MCF 10A (cell line): ENCODE data around the gene RPL7A. TPM values are rescaled to one million over a fixed set of nuclear protein-coding genes. Genes with fewer than 3 reads are reported as not detected.

Experiments
- BruUV-seq: library from RNA; stranded (reverse); fragments of 400-500 nt; replicated peaks from 2 replicates; lab custom pipeline; 2021; lab: Mats Ljungman, UMichigan
- CTCF ChIA-PET: fragments of 300-600 bp; sonication (Branson Sonifier 250); formaldehyde crosslinking; extraction: SDS; loops from one replicate; lab custom pipeline; 2021; ENCODE audit warnings: antibody characterized with exemption, inconsistent platforms; lab: Yijun Ruan, JAX
- POLR2A ChIA-PET: fragments of 300-600, 350-650 bp; sonication (Branson Sonifier 250); formaldehyde crosslinking; extraction: SDS; loops from one replicate; lab custom pipeline; 2020; ENCODE audit warnings: antibody characterized with exemption, inconsistent platforms; lab: Yijun Ruan, JAX
- DNase-seq: peaks from one replicate; pipeline ENCODE4 v3.0.0-alpha.2; 2018; ENCODE audit not compliant: unreplicated experiment
- H3K27ac Mint-ChIP-seq: one replicate; pipeline ENCODE4 v1.8.0; 2022; ENCODE audit warnings: mild to moderate bottlenecking, low read depth, mixed read lengths; ENCODE audit not compliant: unreplicated experiment
- H3K27me3 Mint-ChIP-seq: one replicate; pipeline ENCODE4 v1.8.0; 2022; ENCODE audit warnings: mixed read lengths; ENCODE audit not compliant: insufficient read depth, unreplicated experiment
- H3K36me3 Mint-ChIP-seq: one replicate; pipeline ENCODE4 v1.8.0; 2022; ENCODE audit warnings: mild to moderate bottlenecking, moderate library complexity, mixed read lengths; ENCODE audit not compliant: insufficient read depth, unreplicated experiment
- H3K4me1 Mint-ChIP-seq: one replicate; pipeline ENCODE4 v1.8.0; 2022; ENCODE audit warnings: mixed read lengths; ENCODE audit not compliant: insufficient read depth, unreplicated experiment
- H3K4me3 Mint-ChIP-seq: one replicate; pipeline ENCODE4 v1.8.0; 2022; ENCODE audit warnings: mild to moderate bottlenecking, moderate library complexity, mixed read lengths; ENCODE audit not compliant: unreplicated experiment
- H3K9me3 Mint-ChIP-seq: one replicate; pipeline ENCODE4 v1.8.0; 2022; ENCODE audit warnings: mixed read lengths; ENCODE audit not compliant: unreplicated experiment
- intact Hi-C: fragments of 100-400 bp; cut with micrococcal nuclease; formaldehyde crosslinking; loops from 2 replicates; pipeline ENCODE4 v1.14.1; 2022
- total RNA-seq: library from RNA; stranded (reverse); gene quantifications from 2 replicates; pipeline ENCODE4 v1.2.3, GENCODE V29; 2022
- TF ChIP-seq, protein P1 (sequence below): fragments of 200-600 bp; IDR thresholded peaks from one replicate; pipeline ENCODE4 v1.8.0; 2022; ENCODE audit warnings: antibody characterized with exemption, mild to moderate bottlenecking; ENCODE audit not compliant: unreplicated experiment

RPL7A gene
- total RNA-seq, 1 experiment from 2014 or later, result 2,129 TPM

- intact Hi-C loops, result no loop called here
- Mint-ChIP-seq H3K4me3 (no peak overlapping the region), H3K36me3 (peaks cover 53% of the 10 kb centered on the region), H3K4me1 (peaks cover 6% of the 10 kb centered on the region), H3K27me3 (no peaks in the 10 kb centered on the region), H3K9me3 (no peaks in the 10 kb centered on the region), H3K27ac (no peak overlapping the region)
- POLR2A ChIA-PET, result interaction anchor here (0.7 to 1.7 kb wide), 3 partner anchors 10 to 157 kb away, joined by 3 to 8 read pairs (median 3); no protein-coding TSS in a partner anchor
- DNase-seq, result no peak
- TF ChIP-seq, protein P1, sequence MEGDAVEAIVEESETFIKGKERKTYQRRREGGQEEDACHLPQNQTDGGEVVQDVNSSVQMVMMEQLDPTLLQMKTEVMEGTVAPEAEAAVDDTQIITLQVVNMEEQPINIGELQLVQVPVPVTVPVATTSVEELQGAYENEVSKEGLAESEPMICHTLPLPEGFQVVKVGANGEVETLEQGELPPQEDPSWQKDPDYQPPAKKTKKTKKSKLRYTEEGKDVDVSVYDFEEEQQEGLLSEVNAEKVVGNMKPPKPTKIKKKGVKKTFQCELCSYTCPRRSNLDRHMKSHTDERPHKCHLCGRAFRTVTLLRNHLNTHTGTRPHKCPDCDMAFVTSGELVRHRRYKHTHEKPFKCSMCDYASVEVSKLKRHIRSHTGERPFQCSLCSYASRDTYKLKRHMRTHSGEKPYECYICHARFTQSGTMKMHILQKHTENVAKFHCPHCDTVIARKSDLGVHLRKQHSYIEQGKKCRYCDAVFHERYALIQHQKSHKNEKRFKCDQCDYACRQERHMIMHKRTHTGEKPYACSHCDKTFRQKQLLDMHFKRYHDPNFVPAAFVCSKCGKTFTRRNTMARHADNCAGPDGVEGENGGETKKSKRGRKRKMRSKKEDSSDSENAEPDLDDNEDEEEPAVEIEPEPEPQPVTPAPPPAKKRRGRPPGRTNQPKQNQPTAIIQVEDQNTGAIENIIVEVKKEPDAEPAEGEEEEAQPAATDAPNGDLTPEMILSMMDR, result no peak
- BruUV-seq, result no TSS peak
- CTCF ChIA-PET, result interaction anchor here (0.6 kb wide), 1 partner anchor 127 kb away, joined by 4 read pairs; no protein-coding TSS in a partner anchor
These were observed 2.4 kb upstream of the RPL7A start for GRCh38 chr9:133345596-133345995.

DNA sequence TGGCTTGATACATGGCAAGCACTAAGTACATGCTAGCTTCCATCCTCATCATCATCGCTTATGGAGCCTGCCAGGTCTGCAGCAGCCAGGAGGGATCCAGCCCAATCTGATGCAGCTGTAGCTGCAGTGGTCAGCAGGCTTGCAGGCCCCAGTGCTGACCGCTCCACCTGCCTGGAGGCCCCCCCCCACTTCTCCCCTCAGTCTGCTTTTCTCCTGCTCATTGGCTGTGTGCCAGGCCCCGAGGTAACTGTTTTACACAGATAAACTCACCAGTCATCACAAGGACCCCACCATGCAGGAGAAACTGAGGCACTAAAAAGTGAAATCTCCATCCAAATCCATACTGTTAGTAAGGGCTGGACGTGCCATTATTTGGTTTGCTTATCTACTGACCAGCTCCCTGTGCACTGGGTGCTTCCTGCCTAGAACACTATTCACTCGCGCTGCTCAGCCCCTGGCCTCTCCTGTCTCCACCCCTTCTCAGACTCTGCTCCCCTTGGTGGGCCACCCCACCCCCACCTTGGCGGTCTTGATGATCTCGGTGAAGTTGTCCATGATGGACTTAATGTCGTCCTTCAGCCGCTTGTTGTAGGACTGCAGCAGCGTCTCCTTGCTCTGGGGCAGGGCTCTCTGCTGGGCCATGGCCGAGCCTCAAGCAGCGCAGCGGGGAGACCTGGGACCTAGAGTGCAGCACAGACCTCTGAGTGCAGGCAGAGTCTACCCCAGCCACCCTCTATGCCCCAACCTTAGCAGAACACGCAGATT, 1.8 kb upstream of the RPL7A start:
- no peak overlapping the region for H3K27ac Mint-ChIP-seq
- peak overlapping the region; percentile 88 for H3K4me3 Mint-ChIP-seq
- no peak for DNase-seq
- TF ChIP-seq, protein P1, result no peak
- H3K4me1 Mint-ChIP-seq, result peaks cover 6% of the 10 kb centered on the region
- intact Hi-C loops, result no loop called here
- CTCF ChIA-PET, result interaction anchor here (0.6 to 1.2 kb wide), 2 partner anchors 32 to 381 kb away, joined by 3 to 4 read pairs; no protein-coding TSS in a partner anchor
- H3K36me3 Mint-ChIP-seq, result peaks cover 56% of the 10 kb centered on the region
- H3K9me3 Mint-ChIP-seq, result no peaks in the 10 kb centered on the region
- BruUV-seq, result no TSS peak
- H3K27me3 Mint-ChIP-seq, result no peaks in the 10 kb centered on the region
- POLR2A ChIA-PET, result interaction anchor here (0.6 to 2.9 kb wide), 9 partner anchors 9 to 160 kb away, joined by 3 to 48 read pairs (median 6); partner anchors contain the start of genes STKLD1, SURF1, SURF2 and SURF6

DNA sequence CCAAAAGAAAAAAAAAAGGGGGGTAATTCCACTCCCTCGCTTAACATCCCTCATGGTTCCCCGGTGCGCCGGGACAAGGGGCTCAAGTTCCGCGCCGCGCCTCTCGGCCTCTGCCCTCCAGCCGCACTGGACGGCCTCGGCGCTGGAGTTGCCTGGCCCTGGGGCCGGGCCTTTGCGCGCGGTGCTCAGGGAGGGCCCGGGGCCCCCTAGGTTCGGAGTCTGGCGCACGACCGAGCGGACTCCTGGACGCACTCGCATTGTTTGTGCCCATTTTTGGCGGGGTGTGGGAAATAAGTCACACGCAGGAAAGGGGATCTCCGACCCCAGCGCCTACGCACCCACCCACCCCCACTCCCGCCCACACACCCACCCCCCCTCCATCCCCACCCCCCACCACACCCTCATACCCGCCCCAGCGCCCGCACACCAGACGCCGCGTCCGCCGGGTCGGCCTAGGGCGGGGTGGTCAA, 468 bp upstream of the RPL7A start:
- H3K4me3 Mint-ChIP-seq, result peak overlapping the region; percentile 88
- intact Hi-C loops, result no loop called here
- no peaks in the 10 kb centered on the region for H3K27me3 Mint-ChIP-seq
- peak overlapping the region; percentile 97 for H3K27ac Mint-ChIP-seq
- H3K9me3 Mint-ChIP-seq, result no peaks in the 10 kb centered on the region
- no TSS peak for BruUV-seq
- peaks cover 61% of the 10 kb centered on the region for H3K36me3 Mint-ChIP-seq
- DNase-seq, result peak; percentile 33
- TF ChIP-seq, protein P1, result peak; percentile 18
- H3K4me1 Mint-ChIP-seq, result peaks cover 6% of the 10 kb centered on the region
- POLR2A ChIA-PET, result interaction anchor here (0.6 to 2.9 kb wide), 22 partner anchors 8 to 788 kb away, joined by 3 to 48 read pairs (median 6); partner anchors contain the start of genes BRD3OS, CACFD1, STKLD1 and SURF1
- CTCF ChIA-PET, result interaction anchor here (1.2 kb wide), 1 partner anchor 9 kb away, joined by 3 read pairs; no protein-coding TSS in a partner anchor
